Astrocyte (in vitro differentiated cells and primary cell): ENCODE measurements around the gene DCHS1. TPM values are rescaled to one million over a fixed set of nuclear protein-coding genes. Genes with fewer than 3 reads are reported as not detected.

Experiments used
- DNase-seq: peaks from one replicate; pipeline ENCODE4 v3.0.0-alpha.2; 2010; ENCODE audit warnings: low read depth
- FAIRE-seq: peaks from 2 replicates; lab custom pipeline; 2011; peaks lifted over from hg19 to GRCh38; lab: Jason Lieb, UNC
- H2AFZ ChIP-seq: 2 replicates; pipeline ENCODE4 v1.6.0; 2012; ENCODE audit warnings: low read depth, low read length, inconsistent platforms
- H3K27ac ChIP-seq: 2 replicates; pipeline ENCODE4 v1.5.1; 2011; ENCODE audit warnings: low read depth, low read length, inconsistent platforms
- H3K27me3 ChIP-seq: 2 replicates; pipeline ENCODE4 v1.6.0; 2011; ENCODE audit warnings: low read length, inconsistent platforms; ENCODE audit not compliant: insufficient read depth
- H3K36me3 ChIP-seq: 2 replicates; pipeline ENCODE4 v1.5.1; 2011; ENCODE audit warnings: low read length, inconsistent platforms; ENCODE audit not compliant: insufficient read depth
- H3K4me1 ChIP-seq: 2 replicates; pipeline ENCODE4 v1.5.1; 2011; ENCODE audit warnings: low read length, inconsistent platforms; ENCODE audit not compliant: insufficient read depth
- H3K4me2 ChIP-seq: 2 replicates; pipeline ENCODE4 v1.6.0; 2012; ENCODE audit warnings: low read length, inconsistent platforms
- H3K4me3 ChIP-seq: 2 replicates; pipeline ENCODE4 v1.5.1; 2011; ENCODE audit warnings: low read depth, mild to moderate bottlenecking, low read length, inconsistent platforms; ENCODE audit not compliant: insufficient read depth
- H3K79me2 ChIP-seq: 2 replicates; pipeline ENCODE4 v1.6.0; 2012; ENCODE audit warnings: mild to moderate bottlenecking, low read length, inconsistent platforms; ENCODE audit not compliant: insufficient read depth
- H3K9ac ChIP-seq: 2 replicates; pipeline ENCODE4 v1.6.0; 2012; ENCODE audit warnings: mild to moderate bottlenecking, low read length, inconsistent platforms
- H3K9me3 ChIP-seq: 2 replicates; pipeline ENCODE4 v1.5.1; 2012; ENCODE audit warnings: low read depth, mild to moderate bottlenecking, low read length, inconsistent platforms; ENCODE audit not compliant: insufficient read depth
- H4K20me1 ChIP-seq: 2 replicates; pipeline ENCODE4 v1.6.0; 2012; ENCODE audit warnings: low read length, inconsistent platforms; ENCODE audit not compliant: insufficient read depth
- H3K27ac Mint-ChIP-seq: one replicate; pipeline ENCODE4 v1.8.0; 2021; ENCODE audit warnings: mild to moderate bottlenecking, mixed read lengths; ENCODE audit not compliant: unreplicated experiment
- H3K27me3 Mint-ChIP-seq: one replicate; pipeline ENCODE4 v1.8.0; 2021; ENCODE audit warnings: low read depth, mixed read lengths; ENCODE audit not compliant: unreplicated experiment
- H3K36me3 Mint-ChIP-seq: one replicate; pipeline ENCODE4 v1.8.0; 2021; ENCODE audit warnings: low read depth, mixed read lengths; ENCODE audit not compliant: unreplicated experiment
- H3K4me1 Mint-ChIP-seq: one replicate; pipeline ENCODE4 v1.8.0; 2021; ENCODE audit warnings: low read depth, mixed read lengths; ENCODE audit not compliant: unreplicated experiment
- H3K4me3 Mint-ChIP-seq: one replicate; pipeline ENCODE4 v1.8.0; 2021; ENCODE audit warnings: mild to moderate bottlenecking, moderate library complexity, mixed read lengths; ENCODE audit not compliant: unreplicated experiment
- H3K9me3 Mint-ChIP-seq: one replicate; pipeline ENCODE4 v1.8.0; 2021; ENCODE audit warnings: mild to moderate bottlenecking, mixed read lengths; ENCODE audit not compliant: unreplicated experiment
- CTCF ChIP-seq: IDR thresholded peaks from 2 replicates; pipeline ENCODE4 v1.5.1; 2011; ENCODE audit warnings: low read depth, mild to moderate bottlenecking, inconsistent platforms, low read length, moderate library complexity; ENCODE audit not compliant: insufficient read depth
- EZH2 ChIP-seq: IDR thresholded peaks from 2 replicates; pipeline ENCODE4 v1.6.1; 2012; ENCODE audit warnings: mild to moderate bottlenecking, low read length, inconsistent platforms; ENCODE audit not compliant: insufficient read depth
- total RNA-seq: library from RNA; stranded (reverse); gene quantifications from 2 replicates; pipeline ENCODE4 v1.2.1, GENCODE V29; 2021

DCHS1 gene
- total RNA-seq, 1 donor from 2014 or later = 8.4 TPM

GRCh38 chr11:6625832-6626420 is 29.7 kb downstream of the DCHS1 start:
- Mint-ChIP-seq H3K9me3 (no peaks in the 10 kb centered on the region), H3K27ac (no peak overlapping the region), H3K4me1 (no peaks in the 10 kb centered on the region), H3K27me3 (peaks cover 38% of the 10 kb centered on the region), H3K36me3 (peaks cover 7% of the 10 kb centered on the region), H3K4me3 (no peak overlapping the region)
- DNase-seq = no peak
- no peak for FAIRE-seq
- TF ChIP-seq CTCF (no peak), EZH2 (no peak)
- Histone ChIP-seq H3K9ac (no peak overlapping the region), H4K20me1 (no peaks in the 10 kb centered on the region), H3K4me2 (no peak overlapping the region), H3K36me3 (no peaks in the 10 kb centered on the region), H3K27me3 (no peaks in the 10 kb centered on the region), H3K4me3 (no peak overlapping the region), H2AFZ (no peak overlapping the region), H3K79me2 (no peaks in the 10 kb centered on the region), H3K27ac (no peak overlapping the region), H3K9me3 (no peaks in the 10 kb centered on the region), H3K4me1 (no peaks in the 10 kb centered on the region)

GRCh38 chr11:6625156-6625831 is 30.3 kb downstream of the DCHS1 start:
- H3K36me3 ChIP-seq = no peaks in the 10 kb centered on the region
- no peak overlapping the region for H3K27ac Mint-ChIP-seq
- H3K4me3 Mint-ChIP-seq = no peak overlapping the region
- H3K4me3 ChIP-seq = no peak overlapping the region
- no peaks in the 10 kb centered on the region for H4K20me1 ChIP-seq
- H3K4me2 ChIP-seq = no peak overlapping the region
- FAIRE-seq = no peak
- H3K79me2 ChIP-seq = no peaks in the 10 kb centered on the region
- H3K27ac ChIP-seq = no peak overlapping the region
- H2AFZ ChIP-seq = no peak overlapping the region
- H3K9me3 Mint-ChIP-seq = no peaks in the 10 kb centered on the region
- H3K36me3 Mint-ChIP-seq = peaks cover 5% of the 10 kb centered on the region
- no peaks in the 10 kb centered on the region for H3K27me3 ChIP-seq
- H3K27me3 Mint-ChIP-seq = peaks cover 34% of the 10 kb centered on the region
- H3K9me3 ChIP-seq = no peaks in the 10 kb centered on the region
- H3K4me1 Mint-ChIP-seq = no peaks in the 10 kb centered on the region
- no peak for DNase-seq
- H3K9ac ChIP-seq = no peak overlapping the region
- TF ChIP-seq CTCF = no peak
- TF ChIP-seq EZH2 = no peak
- H3K4me1 ChIP-seq = no peaks in the 10 kb centered on the region
